SK-N-SH (cell line): Measurements from ENCODE around the gene ANKH.

Experiments
- EP300 ChIP-seq, 2 experiments: IDR thresholded peaks; 2 replicates each; pipeline versions ENCODE4 v1.4.0 to v1.6.1; 2012; ENCODE audit warnings: borderline replicate concordance in 1 of 2, low read depth in 1 of 2, low read length in 1 of 2
- EZH2phosphoT487 ChIP-seq: fragments of 200-600 bp; sonication (generic); IDR thresholded peaks from 2 replicates; pipeline ENCODE4 v1.6.1; 2017; ENCODE audit warnings: low read depth, mixed run types, mild to moderate bottlenecking, antibody characterized with exemption, moderate library complexity, borderline replicate concordance
- FOXJ3 ChIP-seq: sonication (generic); formaldehyde crosslinking; IDR thresholded peaks from 2 replicates; pipeline ENCODE4 v1.5.1; 2020; ENCODE audit warnings: mild to moderate bottlenecking, missing genetic modification reagents
- FOXM1 ChIP-seq: IDR thresholded peaks from 2 replicates; pipeline ENCODE4 v1.4.0; 2012; ENCODE audit warnings: low read depth, mild to moderate bottlenecking
- POLR2AphosphoS5 ChIP-seq: IDR thresholded peaks from 2 replicates; pipeline ENCODE4 v1.6.1; 2012; ENCODE audit warnings: low read depth, low read length
- RAD21 ChIP-seq: IDR thresholded peaks from 2 replicates; pipeline ENCODE4 v1.6.1; 2012; ENCODE audit warnings: mild to moderate bottlenecking, low read length
- SIN3A ChIP-seq: IDR thresholded peaks from 2 replicates; pipeline ENCODE4 v1.6.1; 2012; ENCODE audit warnings: low read depth, mild to moderate bottlenecking, low read length, moderate library complexity, borderline replicate concordance
- SMC3 ChIP-seq: IDR thresholded peaks from 2 replicates; pipeline ENCODE4 v1.6.1; 2012; ENCODE audit warnings: low read depth, low read length, improper control_type of control experiment
- TAF1 ChIP-seq: IDR thresholded peaks from 2 replicates; pipeline ENCODE4 v1.6.1; 2012; ENCODE audit warnings: low read depth, mild to moderate bottlenecking, low read length, moderate library complexity, borderline replicate concordance
- YY1 ChIP-seq: IDR thresholded peaks from 2 replicates; pipeline ENCODE4 v1.4.0; 2012; ENCODE audit warnings: low read depth, mild to moderate bottlenecking
- TF ChIP-seq, protein P1 (sequence below): IDR thresholded peaks from 2 replicates; pipeline ENCODE4 v1.6.1; 2012; ENCODE audit warnings: mild to moderate bottlenecking, low read depth, low read length, moderate library complexity
- TF ChIP-seq, protein P2 (sequence below): fragments of 200-600 bp; sonication (generic); IDR thresholded peaks from 2 replicates; pipeline ENCODE4 v1.6.1; 2017; ENCODE audit warnings: antibody characterized with exemption, mild to moderate bottlenecking, moderate library complexity
- TF ChIP-seq, protein P3 (sequence below): IDR thresholded peaks from 2 replicates; pipeline ENCODE4; 2012
- TF ChIP-seq, protein P4 (sequence below): fragments of 150-350 bp; IDR thresholded peaks from 2 replicates; pipeline ENCODE4 v1.6.1; 2016; ENCODE audit warnings: mild to moderate bottlenecking, low read depth, low read length

DNA sequence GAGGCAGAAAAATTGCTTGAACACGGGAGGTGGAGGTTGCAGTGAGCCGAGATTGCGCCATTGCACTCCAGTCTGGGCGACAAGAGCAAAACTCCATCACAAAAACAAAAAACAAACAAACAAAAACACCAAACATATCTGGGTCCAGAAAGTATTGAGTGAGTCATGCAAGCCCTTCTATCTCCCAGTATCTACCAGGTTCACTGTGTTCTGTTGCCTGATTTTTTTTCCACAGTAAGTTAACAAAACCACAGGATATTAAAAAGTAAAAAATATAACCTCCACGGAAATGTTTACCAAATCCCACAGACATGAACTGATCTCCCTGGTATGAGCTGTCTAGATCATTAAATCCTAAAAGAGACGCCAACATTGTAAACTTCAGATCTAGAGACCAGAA lies 94.4 kb downstream of the ANKH start:
- TF ChIP-seq, protein P1, sequence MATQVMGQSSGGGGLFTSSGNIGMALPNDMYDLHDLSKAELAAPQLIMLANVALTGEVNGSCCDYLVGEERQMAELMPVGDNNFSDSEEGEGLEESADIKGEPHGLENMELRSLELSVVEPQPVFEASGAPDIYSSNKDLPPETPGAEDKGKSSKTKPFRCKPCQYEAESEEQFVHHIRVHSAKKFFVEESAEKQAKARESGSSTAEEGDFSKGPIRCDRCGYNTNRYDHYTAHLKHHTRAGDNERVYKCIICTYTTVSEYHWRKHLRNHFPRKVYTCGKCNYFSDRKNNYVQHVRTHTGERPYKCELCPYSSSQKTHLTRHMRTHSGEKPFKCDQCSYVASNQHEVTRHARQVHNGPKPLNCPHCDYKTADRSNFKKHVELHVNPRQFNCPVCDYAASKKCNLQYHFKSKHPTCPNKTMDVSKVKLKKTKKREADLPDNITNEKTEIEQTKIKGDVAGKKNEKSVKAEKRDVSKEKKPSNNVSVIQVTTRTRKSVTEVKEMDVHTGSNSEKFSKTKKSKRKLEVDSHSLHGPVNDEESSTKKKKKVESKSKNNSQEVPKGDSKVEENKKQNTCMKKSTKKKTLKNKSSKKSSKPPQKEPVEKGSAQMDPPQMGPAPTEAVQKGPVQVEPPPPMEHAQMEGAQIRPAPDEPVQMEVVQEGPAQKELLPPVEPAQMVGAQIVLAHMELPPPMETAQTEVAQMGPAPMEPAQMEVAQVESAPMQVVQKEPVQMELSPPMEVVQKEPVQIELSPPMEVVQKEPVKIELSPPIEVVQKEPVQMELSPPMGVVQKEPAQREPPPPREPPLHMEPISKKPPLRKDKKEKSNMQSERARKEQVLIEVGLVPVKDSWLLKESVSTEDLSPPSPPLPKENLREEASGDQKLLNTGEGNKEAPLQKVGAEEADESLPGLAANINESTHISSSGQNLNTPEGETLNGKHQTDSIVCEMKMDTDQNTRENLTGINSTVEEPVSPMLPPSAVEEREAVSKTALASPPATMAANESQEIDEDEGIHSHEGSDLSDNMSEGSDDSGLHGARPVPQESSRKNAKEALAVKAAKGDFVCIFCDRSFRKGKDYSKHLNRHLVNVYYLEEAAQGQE = no peak
- TF ChIP-seq EP300 (IDR thresholded peaks at IDR 0.05; ENCODE audit: borderline replicate concordance in 1 of 2, low read depth in 1 of 2, low read length in 1 of 2) = no peak
- TF ChIP-seq, protein P2, sequence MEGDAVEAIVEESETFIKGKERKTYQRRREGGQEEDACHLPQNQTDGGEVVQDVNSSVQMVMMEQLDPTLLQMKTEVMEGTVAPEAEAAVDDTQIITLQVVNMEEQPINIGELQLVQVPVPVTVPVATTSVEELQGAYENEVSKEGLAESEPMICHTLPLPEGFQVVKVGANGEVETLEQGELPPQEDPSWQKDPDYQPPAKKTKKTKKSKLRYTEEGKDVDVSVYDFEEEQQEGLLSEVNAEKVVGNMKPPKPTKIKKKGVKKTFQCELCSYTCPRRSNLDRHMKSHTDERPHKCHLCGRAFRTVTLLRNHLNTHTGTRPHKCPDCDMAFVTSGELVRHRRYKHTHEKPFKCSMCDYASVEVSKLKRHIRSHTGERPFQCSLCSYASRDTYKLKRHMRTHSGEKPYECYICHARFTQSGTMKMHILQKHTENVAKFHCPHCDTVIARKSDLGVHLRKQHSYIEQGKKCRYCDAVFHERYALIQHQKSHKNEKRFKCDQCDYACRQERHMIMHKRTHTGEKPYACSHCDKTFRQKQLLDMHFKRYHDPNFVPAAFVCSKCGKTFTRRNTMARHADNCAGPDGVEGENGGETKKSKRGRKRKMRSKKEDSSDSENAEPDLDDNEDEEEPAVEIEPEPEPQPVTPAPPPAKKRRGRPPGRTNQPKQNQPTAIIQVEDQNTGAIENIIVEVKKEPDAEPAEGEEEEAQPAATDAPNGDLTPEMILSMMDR = no peak
- TF ChIP-seq POLR2AphosphoS5 = no peak
- TF ChIP-seq YY1 = no peak
- TF ChIP-seq FOXM1 = no peak
- TF ChIP-seq TAF1 = no peak
- TF ChIP-seq FOXJ3 (CRISPR knock-in tag) = no peak
- TF ChIP-seq EZH2phosphoT487 = no peak
- TF ChIP-seq, protein P3, sequence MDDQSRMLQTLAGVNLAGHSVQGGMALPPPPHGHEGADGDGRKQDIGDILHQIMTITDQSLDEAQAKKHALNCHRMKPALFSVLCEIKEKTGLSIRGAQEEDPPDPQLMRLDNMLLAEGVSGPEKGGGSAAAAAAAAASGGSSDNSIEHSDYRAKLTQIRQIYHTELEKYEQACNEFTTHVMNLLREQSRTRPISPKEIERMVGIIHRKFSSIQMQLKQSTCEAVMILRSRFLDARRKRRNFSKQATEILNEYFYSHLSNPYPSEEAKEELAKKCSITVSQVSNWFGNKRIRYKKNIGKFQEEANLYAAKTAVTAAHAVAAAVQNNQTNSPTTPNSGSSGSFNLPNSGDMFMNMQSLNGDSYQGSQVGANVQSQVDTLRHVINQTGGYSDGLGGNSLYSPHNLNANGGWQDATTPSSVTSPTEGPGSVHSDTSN = no peak
- TF ChIP-seq RAD21 = no peak
- no peak for TF ChIP-seq SIN3A
- TF ChIP-seq, protein P4, sequence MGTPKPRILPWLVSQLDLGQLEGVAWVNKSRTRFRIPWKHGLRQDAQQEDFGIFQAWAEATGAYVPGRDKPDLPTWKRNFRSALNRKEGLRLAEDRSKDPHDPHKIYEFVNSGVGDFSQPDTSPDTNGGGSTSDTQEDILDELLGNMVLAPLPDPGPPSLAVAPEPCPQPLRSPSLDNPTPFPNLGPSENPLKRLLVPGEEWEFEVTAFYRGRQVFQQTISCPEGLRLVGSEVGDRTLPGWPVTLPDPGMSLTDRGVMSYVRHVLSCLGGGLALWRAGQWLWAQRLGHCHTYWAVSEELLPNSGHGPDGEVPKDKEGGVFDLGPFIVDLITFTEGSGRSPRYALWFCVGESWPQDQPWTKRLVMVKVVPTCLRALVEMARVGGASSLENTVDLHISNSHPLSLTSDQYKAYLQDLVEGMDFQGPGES = no peak
- no peak for TF ChIP-seq SMC3
